ENCODE results near the gene KLRC1. TPM values are rescaled to one million over a fixed set of nuclear protein-coding genes. Genes with fewer than 3 reads are reported as not detected.
A peak's percentile ranks its signal among the peaks of the same experiment; 100 is the strongest.
"Not testable (repeated sequence)": the region's sequence is repeated elsewhere in the genome, so short reads cannot be mapped to it uniquely, and the experiment has no call there.

Gene KLRC1
- total RNA-seq, 1 experiment from 2014 or later = not detected

DNA sequence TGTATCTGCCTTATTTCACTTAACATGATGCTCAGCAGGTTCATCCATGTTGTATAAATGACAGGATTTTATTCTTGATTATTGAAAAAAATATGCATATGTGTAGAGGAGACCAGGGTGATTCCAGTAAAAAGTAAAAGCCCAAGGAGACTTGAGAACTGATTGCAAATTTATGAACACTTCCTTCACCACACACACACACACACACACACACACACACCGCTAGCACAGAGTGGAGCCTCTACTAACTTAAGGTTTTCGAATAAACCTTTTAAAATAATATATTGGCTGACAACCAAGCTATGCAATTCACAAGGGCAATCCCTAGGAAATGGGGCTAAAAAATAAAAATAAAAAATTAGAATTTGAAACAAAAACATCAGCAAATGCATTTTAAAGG, 55.0 kb downstream of the KLRC1 start:
- Mint-ChIP-seq H3K27ac (ENCODE audit: unreplicated experiment) (no peak overlapping the region), H3K4me3 (ENCODE audit: unreplicated experiment) (no peak overlapping the region), H3K9me3 (ENCODE audit: unreplicated experiment) (no peaks in the 10 kb centered on the region), H3K4me1 (ENCODE audit: low read depth, unreplicated experiment) (peaks cover 21% of the 10 kb centered on the region), H3K27me3 (ENCODE audit: insufficient read depth, unreplicated experiment) (no peaks in the 10 kb centered on the region), H3K36me3 (ENCODE audit: insufficient read depth, unreplicated experiment) (no peaks in the 10 kb centered on the region)
- peaks cover 12% of the 10 kb centered on the region for H3K4me1 ChIP-seq
- no TSS peak for BruUV-seq (replicated peaks)
- intact Hi-C loops (cut with micrococcal nuclease; ENCODE audit: unreplicated experiment) = no loop called here
- H3K27me3 ChIP-seq (replicated peaks; ENCODE audit: control insufficient read depth, insufficient read depth, low read length) = no peaks in the 10 kb centered on the region
- no peak for DNase-seq
- ChIA-PET CTCF (no interaction called here), POLR2A (no interaction called here)
- no peaks in the 10 kb centered on the region for H3K9me3 ChIP-seq
- H3K36me3 ChIP-seq (ENCODE audit: control insufficient read depth, insufficient read depth, low read length) = no peaks in the 10 kb centered on the region
- TF ChIP-seq, protein P1, sequence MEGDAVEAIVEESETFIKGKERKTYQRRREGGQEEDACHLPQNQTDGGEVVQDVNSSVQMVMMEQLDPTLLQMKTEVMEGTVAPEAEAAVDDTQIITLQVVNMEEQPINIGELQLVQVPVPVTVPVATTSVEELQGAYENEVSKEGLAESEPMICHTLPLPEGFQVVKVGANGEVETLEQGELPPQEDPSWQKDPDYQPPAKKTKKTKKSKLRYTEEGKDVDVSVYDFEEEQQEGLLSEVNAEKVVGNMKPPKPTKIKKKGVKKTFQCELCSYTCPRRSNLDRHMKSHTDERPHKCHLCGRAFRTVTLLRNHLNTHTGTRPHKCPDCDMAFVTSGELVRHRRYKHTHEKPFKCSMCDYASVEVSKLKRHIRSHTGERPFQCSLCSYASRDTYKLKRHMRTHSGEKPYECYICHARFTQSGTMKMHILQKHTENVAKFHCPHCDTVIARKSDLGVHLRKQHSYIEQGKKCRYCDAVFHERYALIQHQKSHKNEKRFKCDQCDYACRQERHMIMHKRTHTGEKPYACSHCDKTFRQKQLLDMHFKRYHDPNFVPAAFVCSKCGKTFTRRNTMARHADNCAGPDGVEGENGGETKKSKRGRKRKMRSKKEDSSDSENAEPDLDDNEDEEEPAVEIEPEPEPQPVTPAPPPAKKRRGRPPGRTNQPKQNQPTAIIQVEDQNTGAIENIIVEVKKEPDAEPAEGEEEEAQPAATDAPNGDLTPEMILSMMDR (IDR thresholded peaks at IDR 0.05; ENCODE audit: insufficient read depth in 1 of 2, low read depth in 1 of 2, low read length in 1 of 2, severe bottlenecking in 1 of 2, unreplicated experiment in 1 of 2) = no peak
- H3K4me3 ChIP-seq (ENCODE audit: low read depth, low read length) = no peak overlapping the region

- Mint-ChIP-seq H3K4me3 (ENCODE audit: unreplicated experiment) (no peak overlapping the region), H3K27ac (ENCODE audit: unreplicated experiment) (no peak overlapping the region), H3K9me3 (ENCODE audit: unreplicated experiment) (no peaks in the 10 kb centered on the region), H3K27me3 (ENCODE audit: insufficient read depth, unreplicated experiment) (no peaks in the 10 kb centered on the region), H3K36me3 (ENCODE audit: insufficient read depth, unreplicated experiment) (no peaks in the 10 kb centered on the region), H3K4me1 (ENCODE audit: low read depth, unreplicated experiment) (peaks cover 21% of the 10 kb centered on the region)
- DNase-seq = no peak
- intact Hi-C loops (cut with micrococcal nuclease; ENCODE audit: unreplicated experiment) = no loop called here
- ChIA-PET POLR2A (no interaction called here), CTCF (no interaction called here)
- BruUV-seq (replicated peaks) = no TSS peak
- H3K27me3 ChIP-seq (replicated peaks; ENCODE audit: control insufficient read depth, insufficient read depth, low read length) = no peaks in the 10 kb centered on the region
- H3K4me3 ChIP-seq (ENCODE audit: low read depth, low read length) = no peak overlapping the region
- no peaks in the 10 kb centered on the region for H3K36me3 ChIP-seq (ENCODE audit: control insufficient read depth, insufficient read depth, low read length)
- no peaks in the 10 kb centered on the region for H3K9me3 ChIP-seq
- TF ChIP-seq, protein P1 (IDR thresholded peaks at IDR 0.05; ENCODE audit: insufficient read depth in 1 of 2, low read depth in 1 of 2, low read length in 1 of 2, severe bottlenecking in 1 of 2, unreplicated experiment in 1 of 2) = no peak
- H3K4me1 ChIP-seq = peaks cover 12% of the 10 kb centered on the region
Measured at GRCh38 chr12:10397296-10397695, 55.9 kb downstream of the KLRC1 start.

DNA sequence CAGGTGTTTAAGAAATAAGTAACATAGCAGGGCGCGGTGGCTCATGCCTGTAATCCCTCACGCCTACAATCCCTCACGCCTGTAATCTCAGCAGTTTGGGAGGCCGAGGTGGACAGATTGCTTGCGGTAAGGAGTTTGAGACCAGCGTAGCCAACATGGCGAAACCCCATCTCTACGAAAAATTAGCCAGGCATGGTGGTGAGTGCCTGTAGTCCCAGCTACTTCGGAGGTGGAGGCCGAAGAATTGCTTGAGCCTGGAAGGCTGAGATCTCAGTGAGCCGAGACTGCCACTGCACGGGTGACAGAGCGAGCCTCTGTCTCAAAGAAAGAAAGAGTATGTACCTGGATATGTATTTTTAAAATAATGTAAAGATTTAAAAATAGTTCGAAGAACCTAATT, 57.0 kb downstream of the KLRC1 start:
- intact Hi-C loops (cut with micrococcal nuclease; ENCODE audit: unreplicated experiment); POLR2A ChIA-PET; H3K27me3 ChIP-seq (replicated peaks; ENCODE audit: control insufficient read depth, insufficient read depth, low read length); H3K9me3 ChIP-seq; H3K27me3 Mint-ChIP-seq (ENCODE audit: insufficient read depth, unreplicated experiment); H3K36me3 Mint-ChIP-seq (ENCODE audit: insufficient read depth, unreplicated experiment); H3K36me3 ChIP-seq (ENCODE audit: control insufficient read depth, insufficient read depth, low read length); DNase-seq; H3K4me3 ChIP-seq (ENCODE audit: low read depth, low read length); H3K9me3 Mint-ChIP-seq (ENCODE audit: unreplicated experiment): not testable (repeated sequence)
- Mint-ChIP-seq H3K4me3 (ENCODE audit: unreplicated experiment) (peak overlapping the region; percentile 63), H3K4me1 (ENCODE audit: low read depth, unreplicated experiment) (peaks cover 21% of the 10 kb centered on the region), H3K27ac (ENCODE audit: unreplicated experiment) (peak overlapping the region; percentile 95)
- CTCF ChIA-PET = interaction anchor here (0.6 to 1.3 kb wide), 3 partner anchors 11 to 15 kb away, joined by 3 to 6 read pairs (median 4); no protein-coding TSS in a partner anchor
- TSS peak; percentile 52 for BruUV-seq (replicated peaks)
- peaks cover 12% of the 10 kb centered on the region for H3K4me1 ChIP-seq

Other genes with a start within 250 kb of the KLRC1 start
- 106 TPM in 2 replicates for gene GABARAPL1, start 240.5 kb downstream of the KLRC1 start, total RNA-seq (2022)
- gene KLRD1, start 145.5 kb downstream of the KLRC1 start, total RNA-seq (2022) = 0.05 and 0.23 TPM in 2 replicates
- 0.18 and 0.28 TPM in 2 replicates for gene KLRK1, start 63.3 kb downstream of the KLRC1 start, total RNA-seq (2022)
- not detected in 2 replicates for gene KLRC4, start 43.6 kb downstream of the KLRC1 start, total RNA-seq (2022)
- not detected in 2 replicates for gene KLRC3, start 32.8 kb downstream of the KLRC1 start, total RNA-seq (2022)
- gene KLRC2, start 17.4 kb downstream of the KLRC1 start, total RNA-seq (2022) = not detected in 2 replicates
- 0.73 and 1.1 TPM in 2 replicates for gene EIF2S3B, start 52.5 kb upstream of the KLRC1 start, total RNA-seq (2022)
- gene MAGOHB, start 160.2 kb upstream of the KLRC1 start, total RNA-seq (2022) = 134 and 137 TPM in 2 replicates
- gene STYK1, start 220.7 kb upstream of the KLRC1 start, total RNA-seq (2022) = 4.5 and 4.9 TPM in 2 replicates